Measurements from ENCODE around the gene GTSF1L.
A peak's percentile ranks its signal among the peaks of the same experiment; 100 is the strongest.

GTSF1L gene

DNA sequence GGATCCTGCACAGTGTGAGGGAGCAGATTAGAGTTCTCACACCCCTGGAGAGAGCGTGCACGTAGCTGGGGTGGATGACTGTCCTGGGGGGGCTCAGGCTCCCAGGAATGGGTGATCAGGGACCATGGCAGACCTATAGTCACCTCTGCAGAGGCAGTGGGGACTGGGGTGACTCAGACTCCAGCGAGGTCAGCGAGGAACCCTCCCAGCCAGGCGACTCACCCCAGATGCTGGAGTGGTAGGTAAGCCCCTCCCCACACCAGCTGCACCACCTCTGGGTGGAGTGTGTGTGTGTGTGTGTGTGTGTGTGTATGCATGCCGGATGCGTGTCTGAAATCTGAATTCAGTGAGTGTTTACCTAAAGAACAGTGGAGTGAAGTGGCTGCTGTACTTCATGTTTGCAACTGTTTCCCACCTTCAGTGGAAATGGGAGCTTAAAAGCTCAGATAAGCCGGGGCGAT is 17.4 kb upstream of the GTSF1L start:
- H3K4me3 ChIP-seq (replicated peaks; ENCODE audit: insufficient read depth, low read length): no peak overlapping the region
- H3K27ac ChIP-seq (replicated peaks): peak overlapping the region; percentile 75
- TF ChIP-seq, protein P1, sequence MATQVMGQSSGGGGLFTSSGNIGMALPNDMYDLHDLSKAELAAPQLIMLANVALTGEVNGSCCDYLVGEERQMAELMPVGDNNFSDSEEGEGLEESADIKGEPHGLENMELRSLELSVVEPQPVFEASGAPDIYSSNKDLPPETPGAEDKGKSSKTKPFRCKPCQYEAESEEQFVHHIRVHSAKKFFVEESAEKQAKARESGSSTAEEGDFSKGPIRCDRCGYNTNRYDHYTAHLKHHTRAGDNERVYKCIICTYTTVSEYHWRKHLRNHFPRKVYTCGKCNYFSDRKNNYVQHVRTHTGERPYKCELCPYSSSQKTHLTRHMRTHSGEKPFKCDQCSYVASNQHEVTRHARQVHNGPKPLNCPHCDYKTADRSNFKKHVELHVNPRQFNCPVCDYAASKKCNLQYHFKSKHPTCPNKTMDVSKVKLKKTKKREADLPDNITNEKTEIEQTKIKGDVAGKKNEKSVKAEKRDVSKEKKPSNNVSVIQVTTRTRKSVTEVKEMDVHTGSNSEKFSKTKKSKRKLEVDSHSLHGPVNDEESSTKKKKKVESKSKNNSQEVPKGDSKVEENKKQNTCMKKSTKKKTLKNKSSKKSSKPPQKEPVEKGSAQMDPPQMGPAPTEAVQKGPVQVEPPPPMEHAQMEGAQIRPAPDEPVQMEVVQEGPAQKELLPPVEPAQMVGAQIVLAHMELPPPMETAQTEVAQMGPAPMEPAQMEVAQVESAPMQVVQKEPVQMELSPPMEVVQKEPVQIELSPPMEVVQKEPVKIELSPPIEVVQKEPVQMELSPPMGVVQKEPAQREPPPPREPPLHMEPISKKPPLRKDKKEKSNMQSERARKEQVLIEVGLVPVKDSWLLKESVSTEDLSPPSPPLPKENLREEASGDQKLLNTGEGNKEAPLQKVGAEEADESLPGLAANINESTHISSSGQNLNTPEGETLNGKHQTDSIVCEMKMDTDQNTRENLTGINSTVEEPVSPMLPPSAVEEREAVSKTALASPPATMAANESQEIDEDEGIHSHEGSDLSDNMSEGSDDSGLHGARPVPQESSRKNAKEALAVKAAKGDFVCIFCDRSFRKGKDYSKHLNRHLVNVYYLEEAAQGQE (IDR thresholded peaks at IDR 0.05; ENCODE audit: insufficient replicate concordance, low read depth): no peak
- TF ChIP-seq GABPA (IDR thresholded peaks at IDR 0.05; ENCODE audit: low read depth) (no peak), POLR2AphosphoS5 (IDR thresholded peaks at IDR 0.05; ENCODE audit: low read depth) (no peak), SPI1 (IDR thresholded peaks at IDR 0.05; ENCODE audit: borderline replicate concordance, low read depth) (no peak)
- TF ChIP-seq, protein P2, sequence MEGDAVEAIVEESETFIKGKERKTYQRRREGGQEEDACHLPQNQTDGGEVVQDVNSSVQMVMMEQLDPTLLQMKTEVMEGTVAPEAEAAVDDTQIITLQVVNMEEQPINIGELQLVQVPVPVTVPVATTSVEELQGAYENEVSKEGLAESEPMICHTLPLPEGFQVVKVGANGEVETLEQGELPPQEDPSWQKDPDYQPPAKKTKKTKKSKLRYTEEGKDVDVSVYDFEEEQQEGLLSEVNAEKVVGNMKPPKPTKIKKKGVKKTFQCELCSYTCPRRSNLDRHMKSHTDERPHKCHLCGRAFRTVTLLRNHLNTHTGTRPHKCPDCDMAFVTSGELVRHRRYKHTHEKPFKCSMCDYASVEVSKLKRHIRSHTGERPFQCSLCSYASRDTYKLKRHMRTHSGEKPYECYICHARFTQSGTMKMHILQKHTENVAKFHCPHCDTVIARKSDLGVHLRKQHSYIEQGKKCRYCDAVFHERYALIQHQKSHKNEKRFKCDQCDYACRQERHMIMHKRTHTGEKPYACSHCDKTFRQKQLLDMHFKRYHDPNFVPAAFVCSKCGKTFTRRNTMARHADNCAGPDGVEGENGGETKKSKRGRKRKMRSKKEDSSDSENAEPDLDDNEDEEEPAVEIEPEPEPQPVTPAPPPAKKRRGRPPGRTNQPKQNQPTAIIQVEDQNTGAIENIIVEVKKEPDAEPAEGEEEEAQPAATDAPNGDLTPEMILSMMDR (IDR thresholded peaks at IDR 0.05; ENCODE audit: insufficient read depth, low read length): no peak
- DNase-seq (ENCODE audit: low read depth in 1 of 2, low spot score in 1 of 2): no peak
- H3K27me3 ChIP-seq (ENCODE audit: insufficient read depth, poor library complexity, severe bottlenecking): no peaks in the 10 kb centered on the region

DNA sequence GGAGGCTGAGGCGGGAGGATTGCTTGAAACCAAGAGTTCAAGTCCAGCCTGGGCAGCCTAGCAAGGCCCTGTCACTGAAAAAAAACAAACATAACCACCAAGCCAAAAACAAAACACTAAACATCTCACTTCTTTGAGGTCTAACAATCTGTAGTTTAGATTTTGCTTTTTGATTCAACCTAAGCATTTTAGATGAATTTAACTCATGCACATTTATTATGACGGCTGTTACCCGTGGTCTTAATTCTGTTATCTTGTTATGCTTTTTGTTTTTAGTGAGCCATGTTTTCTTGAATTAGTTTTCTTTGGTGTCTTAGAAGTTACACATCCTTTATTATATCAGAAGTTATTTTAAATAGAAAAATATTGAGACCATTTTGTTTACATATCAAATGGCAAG is 13.8 kb upstream of the GTSF1L start:
- no peak overlapping the region for H3K4me3 ChIP-seq (replicated peaks; ENCODE audit: insufficient read depth, low read length)
- no peak for DNase-seq (ENCODE audit: low read depth in 1 of 2, low spot score in 1 of 2)
- H3K27ac ChIP-seq (replicated peaks): no peak overlapping the region
- H3K27me3 ChIP-seq (ENCODE audit: insufficient read depth, poor library complexity, severe bottlenecking): no peaks in the 10 kb centered on the region
- TF ChIP-seq GABPA (IDR thresholded peaks at IDR 0.05; ENCODE audit: low read depth) (no peak), POLR2AphosphoS5 (IDR thresholded peaks at IDR 0.05; ENCODE audit: low read depth) (no peak), SPI1 (IDR thresholded peaks at IDR 0.05; ENCODE audit: borderline replicate concordance, low read depth) (no peak)
- TF ChIP-seq, protein P2 (IDR thresholded peaks at IDR 0.05; ENCODE audit: insufficient read depth, low read length): no peak
- TF ChIP-seq, protein P1 (IDR thresholded peaks at IDR 0.05; ENCODE audit: insufficient replicate concordance, low read depth): no peak

DNA sequence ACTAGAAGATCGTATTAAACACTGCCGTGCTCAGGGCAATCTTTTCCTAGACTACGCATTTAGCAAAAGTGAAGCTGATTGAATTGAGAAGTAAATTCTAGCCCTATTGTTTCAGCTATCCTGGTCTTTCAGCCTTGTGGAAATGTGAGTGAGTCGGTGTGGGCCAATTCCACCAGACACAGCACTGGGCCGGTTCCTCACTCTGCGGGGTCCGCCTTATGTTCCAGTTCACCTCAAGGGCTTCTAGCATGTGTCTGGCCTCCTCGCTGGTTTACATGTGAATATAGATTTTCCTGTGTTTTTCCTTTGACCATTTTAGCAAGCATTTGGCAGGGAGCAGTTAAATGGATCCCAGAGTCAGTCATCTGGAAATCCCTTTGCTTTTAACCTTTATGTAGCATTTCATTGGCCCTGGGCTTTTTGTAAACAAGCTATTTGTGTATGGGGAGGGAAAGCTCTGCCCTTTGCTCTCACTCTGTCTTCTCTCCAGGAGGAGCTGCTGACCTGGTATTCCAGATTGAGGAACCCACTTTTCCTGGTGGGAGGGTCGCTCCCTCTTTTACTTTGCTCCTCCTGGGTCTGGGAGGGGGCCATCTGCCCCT is 12.4 kb upstream of the GTSF1L start:
- Histone ChIP-seq H3K4me3 (replicated peaks; ENCODE audit: insufficient read depth, low read length) (no peak overlapping the region), H3K27ac (replicated peaks) (no peak overlapping the region), H3K27me3 (ENCODE audit: insufficient read depth, poor library complexity, severe bottlenecking) (no peaks in the 10 kb centered on the region)
- TF ChIP-seq, protein P2 (IDR thresholded peaks at IDR 0.05; ENCODE audit: insufficient read depth, low read length): no peak
- TF ChIP-seq POLR2AphosphoS5 (IDR thresholded peaks at IDR 0.05; ENCODE audit: low read depth) (no peak), GABPA (IDR thresholded peaks at IDR 0.05; ENCODE audit: low read depth) (no peak), SPI1 (IDR thresholded peaks at IDR 0.05; ENCODE audit: borderline replicate concordance, low read depth) (no peak)
- TF ChIP-seq, protein P1 (IDR thresholded peaks at IDR 0.05; ENCODE audit: insufficient replicate concordance, low read depth): no peak
- DNase-seq (ENCODE audit: low read depth in 1 of 2, low spot score in 1 of 2): no peak

All from HL-60 (cell line).